Gastroesophageal sphincter (tissue), 4 donors: ENCODE measurements around the gene SYNGR3. TPM values are rescaled to one million over a fixed set of nuclear protein-coding genes. Genes with fewer than 3 reads are reported as not detected.

Experiments used
- ATAC-seq: fragments of 150-250 bp; one replicate; pipeline ENCODE4 v1.9.1; 2016; ENCODE audit warnings: mild to moderate bottlenecking, moderate library complexity
- H3K27ac ChIP-seq, 4 donors: fragments of 200-600 bp; sonication (generic) in 3 of 4; 1 replicate in 3 of 4; 2 replicates in 1 of 4; pipeline ENCODE4 v1.5.1; 2016 to 2019
- H3K27me3 ChIP-seq: fragments of 200-600 bp; sonication (generic); one replicate; pipeline ENCODE4 v1.5.1; 2019
- H3K36me3 ChIP-seq, 2 donors: fragments of 200-600 bp; sonication (generic); one replicate each; pipeline ENCODE4 v1.5.1; 2019; ENCODE audit warnings: control low read depth in 1 of 2
- H3K4me1 ChIP-seq, 3 donors: fragments of 200-600 bp; sonication (generic); 1 replicate in 2 of 3; 2 replicates in 1 of 3; pipeline ENCODE4 v1.5.1; 2016 to 2019; ENCODE audit warnings: control low read depth in 2 of 3
- H3K4me3 ChIP-seq, 2 donors: fragments of 200-600 bp; sonication (generic); one replicate each; pipeline ENCODE4 v1.5.1; 2019; ENCODE audit warnings: mild to moderate bottlenecking in 1 of 2, moderate library complexity in 1 of 2
- H3K9me3 ChIP-seq, 3 donors: fragments of 200-600 bp; sonication (generic); one replicate each; pipeline ENCODE4 v1.5.1; 2017 to 2019; ENCODE audit warnings: control low read depth in 2 of 3
- EP300 ChIP-seq: sonication (generic); formaldehyde crosslinking; IDR thresholded peaks from one replicate; pipeline ENCODE4 v1.6.1; 2017; ENCODE audit warnings: antibody characterized with exemption, mild to moderate bottlenecking
- POLR2A ChIP-seq, 2 donors: fragments of 450-650 bp; IDR thresholded peaks; one replicate each; pipeline ENCODE4 v1.6.1; 2017; ENCODE audit warnings: antibody characterized with exemption in 2 of 2, mild to moderate bottlenecking in 2 of 2, moderate library complexity in 1 of 2
- POLR2AphosphoS5 ChIP-seq: sonication (generic); formaldehyde crosslinking; IDR thresholded peaks from one replicate; pipeline ENCODE4 v1.6.1; 2017; ENCODE audit warnings: antibody characterized with exemption
- WGBS, 2 donors: methylation state at CpG; one replicate each; pipeline ENCODE4 v1.1.5; 2018; ENCODE audit warnings: low coverage in 1 of 2; 5-methylcytosine and 5-hydroxymethylcytosine counted together
- total RNA-seq, 4 donors: library from RNA; depleted of rRNA; stranded (reverse); fragments of >200 nt; gene quantifications; one replicate each; pipeline ENCODE4 v1.1.0, GENCODE V29; 2016
- TF ChIP-seq, protein P1 (sequence below), 4 experiments: fragments of 200-600 bp in 2 of 4; fragments of 450-650 bp in 2 of 4; sonication (generic) in 1 of 4; IDR thresholded peaks; one replicate each; pipeline ENCODE4 v1.5.1; 2017 to 2019; ENCODE audit warnings: antibody characterized with exemption in 4 of 4, mild to moderate bottlenecking in 2 of 4, moderate library complexity in 2 of 4

Gene SYNGR3
- total RNA-seq, 4 donors from 2014 or later, result 1.2 to 5.1 (median 3.1) TPM; not detected in 1

DNA sequence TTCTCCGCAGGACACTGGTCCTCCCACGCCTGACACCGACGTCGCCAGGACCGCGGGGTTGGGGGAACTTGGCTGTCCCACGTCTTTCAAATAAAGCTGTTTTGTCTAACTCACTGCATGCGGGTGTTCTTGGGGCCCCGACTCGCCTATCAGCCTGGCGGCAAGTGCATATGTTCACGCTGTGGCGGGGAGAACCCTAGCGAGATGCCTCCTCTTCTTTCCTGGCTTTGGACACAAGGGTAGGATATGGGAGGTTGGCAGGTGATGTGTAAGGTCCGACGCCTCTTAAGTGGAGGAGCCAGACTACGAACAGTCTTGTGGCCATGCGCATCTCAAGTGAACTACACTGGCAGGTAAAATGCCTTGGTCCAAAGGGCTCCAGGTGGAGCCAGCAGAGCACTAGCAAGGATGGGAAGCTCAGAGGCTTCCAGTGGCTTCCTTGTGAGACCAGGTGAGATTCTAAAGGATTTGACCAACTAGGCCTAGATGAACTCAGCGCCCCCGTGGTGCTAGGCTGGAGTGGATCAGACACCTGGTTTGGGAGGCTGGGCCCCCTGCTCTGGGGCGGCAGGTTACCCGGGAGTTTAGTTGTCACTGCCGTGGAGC lies 24.3 kb upstream of the SYNGR3 start:
- TF ChIP-seq POLR2A (IDR thresholded peaks at IDR 0.05), result no peak
- Histone ChIP-seq H3K9me3 (no peaks in the 10 kb centered on the region), H3K27ac (peak overlapping the region; percentile 76 to 99 (median 98)), H3K27me3 (no peaks in the 10 kb centered on the region), H3K36me3 (peaks cover 0 to 27% of the 10 kb centered on the region in 2 donors), H3K4me3 (peak overlapping the region; percentile 50 to 93), H3K4me1 (peaks cover 0 to 47% (median 16%) of the 10 kb centered on the region in 3 donors)
- WGBS, 2 donors, result 70 to 80% methylated on average over 1 to 2 of the region's 24 CpGs
- no peak for ATAC-seq

DNA sequence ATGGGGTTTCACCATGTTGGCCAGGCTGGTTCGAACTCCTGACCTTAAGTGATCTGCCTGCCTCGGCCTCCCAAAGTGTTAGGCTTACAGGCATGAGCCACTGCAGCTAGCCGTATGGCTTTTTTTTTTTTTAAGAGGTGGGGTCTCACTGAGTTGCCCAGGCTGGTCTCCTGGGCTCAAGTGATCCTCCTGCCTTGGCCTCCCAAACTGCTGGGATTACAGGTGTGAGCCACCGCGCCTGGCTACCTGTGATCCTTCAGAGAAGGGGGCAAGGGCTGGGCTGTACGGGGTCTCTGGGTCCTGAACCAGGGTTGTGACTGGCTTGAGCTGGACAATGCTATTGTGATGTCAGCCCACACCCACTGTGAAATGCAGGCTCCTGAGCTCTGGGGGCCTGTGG lies 23.3 kb upstream of the SYNGR3 start, which contains the start of gene RNF151:
RNF151 (plus strand) TSS at position 397 of the 400 bp plus-strand sequence. CDS start 26 bp downstream, outside the sequence.
- peaks cover 0 to 18% of the 10 kb centered on the region in 2 donors for H3K36me3 ChIP-seq
- H3K4me1 ChIP-seq, result peaks cover 0 to 47% (median 18%) of the 10 kb centered on the region in 3 donors
- TF ChIP-seq POLR2AphosphoS5, result no peak
- TF ChIP-seq, protein P1, sequence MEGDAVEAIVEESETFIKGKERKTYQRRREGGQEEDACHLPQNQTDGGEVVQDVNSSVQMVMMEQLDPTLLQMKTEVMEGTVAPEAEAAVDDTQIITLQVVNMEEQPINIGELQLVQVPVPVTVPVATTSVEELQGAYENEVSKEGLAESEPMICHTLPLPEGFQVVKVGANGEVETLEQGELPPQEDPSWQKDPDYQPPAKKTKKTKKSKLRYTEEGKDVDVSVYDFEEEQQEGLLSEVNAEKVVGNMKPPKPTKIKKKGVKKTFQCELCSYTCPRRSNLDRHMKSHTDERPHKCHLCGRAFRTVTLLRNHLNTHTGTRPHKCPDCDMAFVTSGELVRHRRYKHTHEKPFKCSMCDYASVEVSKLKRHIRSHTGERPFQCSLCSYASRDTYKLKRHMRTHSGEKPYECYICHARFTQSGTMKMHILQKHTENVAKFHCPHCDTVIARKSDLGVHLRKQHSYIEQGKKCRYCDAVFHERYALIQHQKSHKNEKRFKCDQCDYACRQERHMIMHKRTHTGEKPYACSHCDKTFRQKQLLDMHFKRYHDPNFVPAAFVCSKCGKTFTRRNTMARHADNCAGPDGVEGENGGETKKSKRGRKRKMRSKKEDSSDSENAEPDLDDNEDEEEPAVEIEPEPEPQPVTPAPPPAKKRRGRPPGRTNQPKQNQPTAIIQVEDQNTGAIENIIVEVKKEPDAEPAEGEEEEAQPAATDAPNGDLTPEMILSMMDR (IDR thresholded peaks at IDR 0.05), result no peak
- H3K27ac ChIP-seq, result peak within 1 kb of the TSS in 3 of 4 donors; percentile 98 to 99 (median 98)
- no peaks in the 10 kb centered on the region for H3K9me3 ChIP-seq
- H3K4me3 ChIP-seq, result peak within 1 kb of the TSS in 1 of 2 donors; percentile 93
- ATAC-seq, result no peak
- no peaks in the 10 kb centered on the region for H3K27me3 ChIP-seq
- no CpG with 5 or more reads among the region's 6 CpGs for WGBS, 2 donors

DNA sequence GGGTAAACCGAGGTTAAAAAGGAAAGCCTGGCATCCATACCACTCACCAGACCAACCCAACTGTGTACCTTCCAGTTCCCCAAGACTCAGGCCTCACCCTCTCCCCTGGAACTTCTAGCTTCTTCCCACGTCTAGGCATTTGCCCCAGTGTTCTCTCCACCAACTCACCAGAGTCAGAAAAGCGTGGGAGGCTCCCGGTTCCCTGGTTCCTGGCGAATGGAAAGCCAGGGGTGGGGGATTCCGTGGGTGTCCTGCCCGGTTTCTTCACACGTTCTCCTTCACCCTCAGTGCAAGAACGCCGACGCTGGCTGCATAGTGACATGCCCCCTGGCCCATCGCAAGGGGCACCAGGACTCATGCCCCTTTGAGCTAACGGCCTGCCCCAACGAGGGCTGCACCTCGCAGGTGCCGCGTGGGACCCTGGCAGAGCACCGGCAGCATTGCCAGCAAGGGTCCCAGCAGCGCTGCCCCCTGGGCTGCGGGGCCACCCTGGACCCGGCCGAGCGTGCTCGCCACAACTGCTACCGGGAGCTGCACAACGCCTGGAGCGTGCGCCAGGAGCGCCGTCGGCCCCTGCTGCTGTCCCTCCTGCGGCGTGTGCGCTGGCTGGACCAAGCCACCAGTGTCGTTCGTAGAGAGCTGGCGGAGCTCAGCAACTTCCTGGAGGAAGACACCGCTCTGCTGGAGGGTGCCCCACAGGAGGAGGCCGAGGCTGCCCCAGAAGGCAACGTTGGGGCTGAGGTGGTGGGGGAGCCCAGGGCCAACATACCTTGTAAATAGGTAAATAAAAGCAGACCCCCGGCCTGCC lies 21.4 kb upstream of the SYNGR3 start:
- TF ChIP-seq POLR2AphosphoS5 (no peak), EP300 (no peak), POLR2A (IDR thresholded peaks at IDR 0.05) (no peak)
- TF ChIP-seq, protein P1 (IDR thresholded peaks at IDR 0.05), result no peak
- ATAC-seq, result no peak
- no peaks in the 10 kb centered on the region for H3K27me3 ChIP-seq

DNA sequence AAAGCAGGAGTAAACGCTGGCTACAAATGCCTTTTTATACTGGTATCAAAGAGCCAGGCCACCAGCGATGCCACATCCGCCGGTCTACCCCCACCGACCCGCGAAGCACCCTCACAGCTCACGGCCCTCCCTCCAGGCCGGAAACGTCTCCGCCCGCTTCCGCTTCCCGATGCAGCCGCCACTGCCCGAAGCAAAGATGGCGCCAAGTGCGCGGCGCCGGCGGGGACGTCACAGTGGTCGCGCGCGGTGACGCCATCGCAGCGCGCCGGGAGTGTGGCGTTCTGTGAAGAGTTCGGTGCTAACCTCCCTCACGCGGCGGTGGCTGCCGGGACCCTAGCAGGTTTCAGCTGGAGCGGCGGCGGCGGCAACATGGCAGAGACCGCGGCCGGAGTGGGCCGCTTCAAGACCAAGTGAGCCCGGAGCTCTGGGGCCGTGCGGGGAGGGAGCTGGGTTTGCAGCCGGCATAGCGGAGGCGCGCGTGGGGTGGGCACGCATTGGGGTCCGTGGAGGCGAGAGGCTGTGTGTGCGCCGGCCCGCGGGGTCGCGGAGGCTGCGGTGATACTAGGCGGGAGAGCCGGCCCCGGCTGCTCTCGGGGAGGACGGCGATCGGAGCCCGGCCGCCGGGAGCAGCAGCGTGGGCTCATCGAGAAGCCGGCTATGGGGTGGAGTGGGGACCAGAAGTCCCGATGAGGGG lies 17.8 kb upstream of the SYNGR3 start, which contains the start of gene TBL3:
TBL3 (plus strand) TSS at position 258 of the 694 bp plus-strand sequence; CDS start at position 370, 112 bp downstream.
- peak; percentile 98 for ATAC-seq
- WGBS, 2 donors, result 0 to 3% methylated on average over 7 to 19 of the region's 78 CpGs
- Histone ChIP-seq H3K27ac (peak within 1 kb of the TSS; percentile 81 to 97 (median 92)), H3K27me3 (peaks cover 31% of the 10 kb centered on the region), H3K36me3 (peaks cover 0 to 35% of the 10 kb centered on the region in 2 donors), H3K9me3 (no peaks in the 10 kb centered on the region), H3K4me3 (peak within 1 kb of the TSS; percentile 73 to 99), H3K4me1 (peaks cover 0 to 35% (median 21%) of the 10 kb centered on the region in 3 donors)
- TF ChIP-seq, protein P1 (IDR thresholded peaks at IDR 0.05), result peak in 1 of 4 experiments; percentile 22
- peak; percentile 98 for TF ChIP-seq POLR2AphosphoS5
- peak; percentile 94 to 95 for TF ChIP-seq POLR2A (IDR thresholded peaks at IDR 0.05)
- TF ChIP-seq EP300, result no peak

More for the DNA sequence above, 21.4 kb upstream of the SYNGR3 start:
- whole genome bisulfite sequencing, 2 donors, result 60 to 78% methylated on average over 1 to 8 of the region's 41 CpGs
- H3K4me3 ChIP-seq, result no peak overlapping the region
- H3K9me3 ChIP-seq, result no peaks in the 10 kb centered on the region
- H3K4me1 ChIP-seq, result peaks cover 0 to 49% (median 25%) of the 10 kb centered on the region in 3 donors
- H3K27ac ChIP-seq, result no peak overlapping the region
- H3K36me3 ChIP-seq, result no peaks in the 10 kb centered on the region

DNA sequence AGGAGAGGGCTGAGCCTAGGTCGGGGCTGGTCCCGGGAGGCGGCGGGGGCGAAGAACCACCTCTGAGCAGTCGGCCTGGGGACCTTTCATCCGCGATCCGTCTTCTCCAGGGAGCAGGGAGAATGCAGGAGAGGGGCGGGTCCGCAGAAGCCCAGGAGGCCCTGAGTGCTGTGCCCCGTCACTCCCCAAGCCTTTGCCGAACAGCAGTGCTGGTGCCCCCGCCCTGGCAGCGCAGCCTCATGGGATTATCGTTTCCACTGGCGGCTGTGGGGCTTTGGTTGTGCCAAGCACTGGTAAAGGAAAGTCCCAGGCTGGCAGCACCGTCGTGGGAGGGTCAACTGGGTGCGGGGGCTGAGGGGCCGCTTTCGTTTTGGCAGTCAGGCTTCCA lies 17.3 kb upstream of the SYNGR3 start:
- TF ChIP-seq POLR2AphosphoS5 (no peak), EP300 (no peak)
- TF ChIP-seq, protein P1 (IDR thresholded peaks at IDR 0.05), result no peak
- Histone ChIP-seq H3K36me3 (peaks cover 0 to 40% of the 10 kb centered on the region in 2 donors), H3K27ac (peak overlapping the region in 3 of 4 donors; percentile 88 to 97 (median 95)), H3K9me3 (no peaks in the 10 kb centered on the region), H3K27me3 (peaks cover 37% of the 10 kb centered on the region), H3K4me3 (peak overlapping the region; percentile 73 to 99), H3K4me1 (peaks cover 0 to 35% (median 21%) of the 10 kb centered on the region in 3 donors)
- WGBS, 2 donors, result 0% methylated on average over 5 to 13 of the region's 22 CpGs
- no peak for ATAC-seq
